IPS-18a (cell line): ENCODE results near the gene ATXN1.

Source experiments
- H3K27ac ChIP-seq: one replicate; pipeline ENCODE4 v1.5.1; 2013; ENCODE audit warnings: low read length
- H3K27me3 ChIP-seq: one replicate; pipeline ENCODE4 v1.6.1; 2013; ENCODE audit warnings: mild to moderate bottlenecking, low read length; ENCODE audit not compliant: control insufficient read depth, insufficient read depth
- H3K36me3 ChIP-seq: one replicate; pipeline ENCODE4 v1.6.1; 2013; ENCODE audit warnings: low read depth, low read length; ENCODE audit not compliant: control insufficient read depth
- H3K4me1 ChIP-seq: one replicate; pipeline ENCODE4 v1.6.1; 2013; ENCODE audit warnings: low read depth, low read length; ENCODE audit not compliant: control insufficient read depth
- H3K4me3 ChIP-seq: one replicate; pipeline ENCODE4 v1.5.1; 2013; ENCODE audit warnings: low read length
- H3K9ac ChIP-seq: one replicate; pipeline ENCODE4 v1.6.1; 2013; ENCODE audit warnings: mild to moderate bottlenecking, low read length, moderate library complexity
- H3K9me3 ChIP-seq: one replicate; pipeline ENCODE4 v1.6.1; 2013; ENCODE audit warnings: low read depth, low read length; ENCODE audit not compliant: control insufficient read depth

Gene ATXN1

DNA sequence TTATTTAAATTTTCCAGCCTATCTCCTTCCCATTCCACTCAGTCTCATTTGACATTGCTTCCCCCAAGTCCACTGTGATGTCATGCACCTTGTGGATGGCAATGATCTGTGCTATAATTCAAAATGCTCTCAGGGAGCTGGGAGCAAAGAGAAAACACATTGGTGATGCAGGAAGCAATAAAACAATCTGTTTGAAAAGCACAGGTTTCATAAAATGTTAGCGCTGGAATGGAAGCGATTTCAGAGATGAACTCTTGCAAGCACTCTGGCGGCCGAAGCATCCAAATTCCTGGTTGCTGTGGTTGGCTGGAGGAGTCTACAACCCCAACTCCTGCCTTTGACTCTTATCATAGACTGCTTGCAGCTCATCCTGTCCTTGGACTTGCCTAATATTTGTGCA is 355.9 kb downstream of the ATXN1 start:
- H3K4me3 ChIP-seq = no peak overlapping the region
- no peaks in the 10 kb centered on the region for H3K36me3 ChIP-seq
- H3K9me3 ChIP-seq = no peaks in the 10 kb centered on the region
- no peak overlapping the region for H3K27ac ChIP-seq
- H3K9ac ChIP-seq = no peak overlapping the region
- H3K27me3 ChIP-seq = no peaks in the 10 kb centered on the region
- H3K4me1 ChIP-seq = no peaks in the 10 kb centered on the region

DNA sequence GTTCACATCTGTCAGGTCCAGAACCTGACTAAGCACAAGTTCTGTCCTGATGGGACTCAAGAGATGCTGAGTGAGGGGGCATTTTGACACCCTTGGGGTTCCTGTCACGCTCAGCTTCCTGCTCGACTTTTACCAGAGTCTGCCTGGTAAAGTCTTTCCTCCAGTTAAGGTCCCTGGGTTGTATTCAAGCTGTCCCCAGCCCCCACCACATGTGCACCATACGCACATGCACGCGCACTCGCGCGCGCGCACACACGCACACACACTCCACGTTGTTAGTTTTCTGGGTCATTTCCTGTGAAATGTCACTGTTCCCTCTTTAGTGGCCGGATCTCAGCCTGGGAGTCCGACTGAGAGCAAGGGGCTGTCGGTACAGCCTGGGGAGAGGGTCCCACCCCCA is 356.8 kb downstream of the ATXN1 start:
- Histone ChIP-seq H3K27me3 (no peaks in the 10 kb centered on the region), H3K27ac (no peak overlapping the region), H3K9me3 (no peaks in the 10 kb centered on the region), H3K9ac (no peak overlapping the region), H3K36me3 (no peaks in the 10 kb centered on the region), H3K4me1 (no peaks in the 10 kb centered on the region), H3K4me3 (no peak overlapping the region)

DNA sequence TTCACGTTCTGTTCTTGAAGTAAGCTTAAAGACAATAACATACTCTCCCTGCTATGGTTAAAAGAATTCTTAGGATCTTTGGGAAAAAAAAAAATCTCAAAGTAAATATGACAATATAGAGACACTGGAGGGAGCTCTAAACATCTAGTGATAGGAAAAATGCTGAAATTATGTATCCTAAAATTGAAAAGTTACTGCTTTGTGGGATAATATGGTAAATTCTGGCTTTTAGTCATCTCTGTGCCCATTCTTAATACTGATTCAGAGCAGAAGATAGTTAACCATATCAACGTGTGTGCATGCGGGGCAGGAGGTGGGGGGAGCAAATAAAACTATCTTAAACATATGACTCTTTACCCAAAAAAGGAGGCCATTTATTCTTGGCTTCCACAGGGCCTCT is 357.4 kb downstream of the ATXN1 start:
- H3K27me3 ChIP-seq = no peaks in the 10 kb centered on the region
- no peak overlapping the region for H3K27ac ChIP-seq
- no peak overlapping the region for H3K4me3 ChIP-seq
- no peaks in the 10 kb centered on the region for H3K36me3 ChIP-seq
- H3K4me1 ChIP-seq = no peaks in the 10 kb centered on the region
- H3K9ac ChIP-seq = no peak overlapping the region
- no peaks in the 10 kb centered on the region for H3K9me3 ChIP-seq

DNA sequence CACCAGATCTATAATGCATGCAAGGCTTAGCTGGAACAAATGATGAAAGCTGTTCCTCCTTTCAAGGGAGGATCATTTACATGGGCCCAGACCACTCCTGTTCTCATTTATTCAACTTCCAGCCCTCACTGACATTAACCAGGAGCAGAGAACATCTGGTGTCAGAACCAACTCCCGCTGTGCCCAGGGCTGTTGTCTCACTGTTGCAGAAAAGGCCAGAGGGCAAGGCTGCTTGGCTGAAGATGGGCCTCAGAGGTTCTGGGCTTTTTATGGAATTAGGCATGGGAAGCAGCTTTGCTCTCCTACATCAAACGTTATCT is 358.7 kb downstream of the ATXN1 start:
- Histone ChIP-seq H3K27ac (no peak overlapping the region), H3K9ac (no peak overlapping the region), H3K9me3 (no peaks in the 10 kb centered on the region)

DNA sequence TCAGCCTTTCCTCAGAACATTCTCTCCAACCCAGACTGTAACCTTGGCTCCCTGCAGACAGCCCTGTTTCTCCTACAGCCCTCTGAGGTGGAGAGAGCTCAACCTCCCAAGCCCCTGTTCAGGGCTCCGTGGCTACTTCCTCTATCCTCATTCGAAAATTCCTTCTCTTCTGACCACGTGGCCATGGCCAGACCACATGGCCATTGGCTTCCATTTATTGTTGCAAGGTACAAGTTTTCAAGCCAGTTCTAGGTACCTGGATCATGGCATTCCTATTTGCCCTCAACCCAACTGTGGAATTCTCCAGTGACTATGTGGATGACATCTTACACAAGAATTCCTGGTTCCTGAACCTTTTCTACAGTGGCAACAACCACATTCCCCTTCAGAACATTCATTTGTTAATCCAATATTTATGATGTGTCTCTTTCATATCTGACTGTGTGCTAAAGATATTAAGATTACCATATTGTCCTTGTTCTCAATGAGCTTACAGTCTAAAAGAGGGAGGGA is 361.0 kb downstream of the ATXN1 start:
- H3K9ac ChIP-seq = no peak overlapping the region
- H3K27me3 ChIP-seq = no peaks in the 10 kb centered on the region
- no peaks in the 10 kb centered on the region for H3K9me3 ChIP-seq
- H3K4me3 ChIP-seq = no peak overlapping the region
- no peak overlapping the region for H3K27ac ChIP-seq
- H3K4me1 ChIP-seq = no peaks in the 10 kb centered on the region
- no peaks in the 10 kb centered on the region for H3K36me3 ChIP-seq

More for the DNA sequence above, 358.7 kb downstream of the ATXN1 start:
- H3K4me1 ChIP-seq = no peaks in the 10 kb centered on the region
- no peak overlapping the region for H3K4me3 ChIP-seq
- H3K36me3 ChIP-seq = no peaks in the 10 kb centered on the region
- no peaks in the 10 kb centered on the region for H3K27me3 ChIP-seq

DNA sequence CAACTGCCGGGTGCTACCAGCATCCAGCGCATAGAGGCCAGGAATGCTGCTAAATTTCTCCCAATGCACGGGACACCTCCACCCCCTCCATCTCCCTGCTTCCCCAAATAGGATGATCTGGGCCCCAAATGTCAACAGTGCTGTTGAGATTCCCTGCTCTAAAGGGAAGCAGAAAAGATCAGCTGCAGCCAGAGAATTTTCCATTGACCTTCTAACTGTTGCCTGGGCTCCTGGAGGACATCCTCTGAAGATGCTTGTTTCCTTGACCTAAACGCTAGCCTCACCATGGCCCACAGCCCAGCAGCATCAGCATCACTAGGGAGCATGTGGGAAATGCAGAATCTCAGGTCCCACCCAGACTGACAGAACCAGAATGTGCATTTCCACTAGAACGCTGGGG is 361.6 kb downstream of the ATXN1 start:
- Histone ChIP-seq H3K9me3 (no peaks in the 10 kb centered on the region), H3K27ac (no peak overlapping the region), H3K4me3 (no peak overlapping the region), H3K4me1 (no peaks in the 10 kb centered on the region), H3K36me3 (no peaks in the 10 kb centered on the region), H3K27me3 (no peaks in the 10 kb centered on the region), H3K9ac (no peak overlapping the region)

DNA sequence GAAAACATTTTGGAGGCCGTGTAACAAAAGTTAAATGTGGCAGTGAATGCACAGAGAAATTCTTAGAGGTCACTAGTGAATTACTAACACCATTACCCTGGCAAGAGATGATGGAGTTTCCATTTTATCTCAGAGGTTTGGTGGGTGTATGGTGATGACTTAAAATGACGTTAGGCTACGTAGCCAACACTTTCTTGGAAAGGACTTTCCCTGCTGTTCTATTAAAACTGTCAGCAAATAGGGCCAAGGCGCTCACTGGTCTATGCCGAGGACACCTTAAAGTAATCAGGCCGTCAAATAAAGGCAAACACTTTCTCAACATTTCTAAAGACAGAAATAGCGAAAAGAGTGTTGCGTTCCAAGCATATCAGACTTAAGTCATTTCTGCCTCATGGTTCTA is 362.1 kb downstream of the ATXN1 start:
- Histone ChIP-seq H3K36me3 (no peaks in the 10 kb centered on the region), H3K27me3 (no peaks in the 10 kb centered on the region), H3K4me3 (no peak overlapping the region), H3K4me1 (no peaks in the 10 kb centered on the region), H3K27ac (no peak overlapping the region), H3K9me3 (no peaks in the 10 kb centered on the region), H3K9ac (no peak overlapping the region)

DNA sequence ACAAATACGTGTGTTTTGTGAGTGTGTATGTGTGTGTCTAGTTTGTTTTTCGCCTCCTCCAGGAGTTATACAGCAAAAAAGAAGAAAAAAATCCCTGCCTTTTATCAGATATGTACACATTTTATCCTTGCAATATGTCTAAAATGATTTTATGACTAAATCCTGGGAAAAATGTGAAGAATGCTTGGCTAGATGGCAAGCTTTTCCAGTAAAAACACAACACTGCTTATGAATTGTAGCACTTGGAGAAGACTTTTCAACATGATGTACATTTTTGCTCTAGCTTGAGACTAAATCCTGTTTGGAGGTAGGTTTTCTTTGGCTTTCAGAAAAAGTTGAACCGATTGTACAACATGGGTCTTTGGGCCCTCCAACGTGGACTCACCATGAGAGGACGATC is 362.7 kb downstream of the ATXN1 start:
- H3K4me1 ChIP-seq = no peaks in the 10 kb centered on the region
- H3K9ac ChIP-seq = no peak overlapping the region
- H3K27ac ChIP-seq = no peak overlapping the region
- H3K27me3 ChIP-seq = no peaks in the 10 kb centered on the region
- no peak overlapping the region for H3K4me3 ChIP-seq
- no peaks in the 10 kb centered on the region for H3K36me3 ChIP-seq
- H3K9me3 ChIP-seq = no peaks in the 10 kb centered on the region

DNA sequence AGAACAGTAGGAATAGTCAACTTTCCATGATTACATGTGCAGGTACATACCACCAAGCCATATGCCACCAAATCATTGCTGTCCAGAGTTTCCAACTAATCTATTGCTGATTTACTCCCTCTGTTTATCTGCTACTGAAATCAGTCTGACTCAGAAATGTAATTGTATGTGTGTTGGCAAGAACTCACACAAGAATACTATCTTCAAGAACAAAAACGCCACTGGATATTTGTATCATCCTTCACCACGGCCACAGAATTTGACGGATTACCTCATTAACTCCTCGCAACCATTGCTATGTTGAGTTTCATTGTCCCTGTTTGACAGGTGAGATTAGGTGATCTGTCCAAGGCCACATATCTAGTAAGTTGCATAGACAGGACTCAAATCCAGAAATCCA is 363.6 kb downstream of the ATXN1 start:
- Histone ChIP-seq H3K4me1 (no peaks in the 10 kb centered on the region), H3K27ac (no peak overlapping the region)

DNA sequence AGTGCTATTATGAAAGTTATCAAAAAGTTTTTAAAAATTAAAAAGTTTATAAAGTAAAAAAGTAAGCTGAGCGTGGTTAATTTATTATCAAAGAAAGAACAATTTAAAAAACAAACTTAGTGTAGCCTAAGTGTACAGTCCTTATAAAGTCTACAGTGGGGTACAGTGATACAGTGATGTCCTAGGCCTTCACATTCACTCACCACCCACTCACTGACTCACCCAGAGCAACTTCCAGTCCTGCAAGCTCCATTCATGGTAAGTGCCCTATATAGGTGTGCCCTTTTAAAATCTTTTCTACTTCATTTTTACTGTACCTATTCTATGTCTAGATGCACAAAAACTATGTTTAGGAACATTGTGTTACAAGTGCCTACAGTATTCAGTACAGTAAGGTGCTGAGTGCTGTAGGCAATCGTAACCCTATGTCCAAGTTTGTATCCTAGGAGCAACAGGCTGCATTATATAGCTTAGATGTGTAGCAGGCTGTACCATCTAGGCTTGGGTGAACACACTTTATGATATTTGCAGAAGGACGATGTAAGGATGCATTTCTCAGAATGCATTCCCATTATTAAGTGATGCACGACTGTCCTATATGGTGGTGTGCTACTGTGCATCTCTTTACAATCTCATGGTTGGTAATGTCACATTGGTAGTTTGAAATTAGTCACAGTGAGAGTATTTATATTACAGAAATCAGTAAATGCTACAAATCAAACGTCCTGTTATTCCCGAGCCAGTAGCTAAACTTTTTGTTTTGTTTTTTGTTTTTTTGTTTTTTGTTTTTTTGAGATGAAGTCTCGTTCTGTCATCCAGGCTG is 364.6 kb downstream of the ATXN1 start:
- Histone ChIP-seq H3K4me3 (no peak overlapping the region), H3K27ac (no peak overlapping the region), H3K9ac (no peak overlapping the region), H3K4me1 (no peaks in the 10 kb centered on the region), H3K9me3 (no peaks in the 10 kb centered on the region), H3K27me3 (no peaks in the 10 kb centered on the region), H3K36me3 (no peaks in the 10 kb centered on the region)

More for the DNA sequence above, 363.6 kb downstream of the ATXN1 start:
- Histone ChIP-seq H3K36me3 (no peaks in the 10 kb centered on the region), H3K9ac (no peak overlapping the region), H3K9me3 (no peaks in the 10 kb centered on the region), H3K4me3 (no peak overlapping the region), H3K27me3 (no peaks in the 10 kb centered on the region)

DNA sequence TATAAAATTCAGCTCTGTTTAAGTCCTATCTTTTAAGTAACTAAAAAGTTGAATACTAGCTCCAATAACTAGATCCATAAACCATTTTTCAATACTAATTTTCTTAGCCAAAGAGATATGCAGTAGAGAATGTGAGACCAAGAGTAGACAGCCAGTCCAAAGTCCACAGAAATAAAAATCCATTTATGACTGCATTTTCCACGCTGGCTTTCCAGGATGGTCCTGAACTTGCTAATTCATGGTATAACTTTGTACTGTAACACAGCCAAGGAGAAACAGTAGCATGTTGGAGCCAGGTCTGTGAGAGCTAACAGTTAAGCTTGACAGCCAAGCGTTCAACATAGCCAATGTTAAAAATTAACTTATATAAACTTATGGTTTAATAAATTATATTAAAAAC is 366.6 kb downstream of the ATXN1 start:
- Histone ChIP-seq H3K4me1 (no peaks in the 10 kb centered on the region), H3K36me3 (no peaks in the 10 kb centered on the region), H3K27me3 (no peaks in the 10 kb centered on the region), H3K9me3 (no peaks in the 10 kb centered on the region), H3K4me3 (no peak overlapping the region), H3K9ac (no peak overlapping the region), H3K27ac (no peak overlapping the region)

DNA sequence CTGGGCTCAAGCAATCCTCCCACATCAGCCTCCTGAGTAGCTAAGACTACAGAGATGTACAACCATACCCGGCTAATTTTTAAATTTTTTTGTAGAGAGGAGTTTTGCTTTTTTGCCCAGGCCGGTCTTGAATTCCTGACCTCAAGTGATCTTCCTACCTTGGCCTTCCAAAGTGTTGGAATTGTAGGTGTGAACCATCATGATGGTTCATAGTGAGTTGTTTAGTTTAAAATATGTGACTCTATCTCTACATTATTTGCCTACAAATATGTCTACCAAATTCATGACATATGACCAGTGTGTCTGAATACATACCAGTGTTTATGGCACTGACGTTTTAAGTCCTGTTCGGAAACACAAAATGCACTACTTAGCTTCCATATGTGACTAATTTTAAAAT is 367.9 kb downstream of the ATXN1 start:
- Histone ChIP-seq H3K36me3 (no peaks in the 10 kb centered on the region), H3K9ac (no peak overlapping the region), H3K4me3 (no peak overlapping the region), H3K9me3 (no peaks in the 10 kb centered on the region), H3K4me1 (no peaks in the 10 kb centered on the region), H3K27ac (no peak overlapping the region), H3K27me3 (no peaks in the 10 kb centered on the region)
